ENCODE measurements around the gene GRIP1.

The GRIP1 gene

GRCh38 chr12:66539431-66539830 lies 139.4 kb downstream of the GRIP1 start:
- Histone ChIP-seq H3K4me2 (ENCODE audit: low read length) (no peak overlapping the region), H3K27me3 (ENCODE audit: control insufficient read depth, low read length) (no peaks in the 10 kb centered on the region), H3K9me3 (ENCODE audit: control insufficient read depth, insufficient read depth, low read length) (no peaks in the 10 kb centered on the region), H3K4me1 (ENCODE audit: control insufficient read depth, low read length) (peaks cover 19% of the 10 kb centered on the region), H3K9me2 (replicated peaks; ENCODE audit: control insufficient read depth, low read length) (no peaks in the 10 kb centered on the region), H3K79me2 (ENCODE audit: control insufficient read depth, low read length) (no peaks in the 10 kb centered on the region), H3K36me3 (ENCODE audit: control insufficient read depth, low read length) (0 out of 2 replicates have a peak, but pooled peaks cover 3% of the 10 kb centered on the region), H4K20me1 (ENCODE audit: control insufficient read depth, insufficient read depth, low read depth, low read length) (no peaks in the 10 kb centered on the region), H3K27ac (ENCODE audit: low read depth, low read length) (no peak overlapping the region), H3K4me3 (ENCODE audit: low read length) (no peak overlapping the region), H3F3A (ENCODE audit: control insufficient read depth, insufficient read depth) (peaks cover 4% of the 10 kb centered on the region; the same call in 1 of the 2 replicates)
- TF ChIP-seq, protein P1, sequence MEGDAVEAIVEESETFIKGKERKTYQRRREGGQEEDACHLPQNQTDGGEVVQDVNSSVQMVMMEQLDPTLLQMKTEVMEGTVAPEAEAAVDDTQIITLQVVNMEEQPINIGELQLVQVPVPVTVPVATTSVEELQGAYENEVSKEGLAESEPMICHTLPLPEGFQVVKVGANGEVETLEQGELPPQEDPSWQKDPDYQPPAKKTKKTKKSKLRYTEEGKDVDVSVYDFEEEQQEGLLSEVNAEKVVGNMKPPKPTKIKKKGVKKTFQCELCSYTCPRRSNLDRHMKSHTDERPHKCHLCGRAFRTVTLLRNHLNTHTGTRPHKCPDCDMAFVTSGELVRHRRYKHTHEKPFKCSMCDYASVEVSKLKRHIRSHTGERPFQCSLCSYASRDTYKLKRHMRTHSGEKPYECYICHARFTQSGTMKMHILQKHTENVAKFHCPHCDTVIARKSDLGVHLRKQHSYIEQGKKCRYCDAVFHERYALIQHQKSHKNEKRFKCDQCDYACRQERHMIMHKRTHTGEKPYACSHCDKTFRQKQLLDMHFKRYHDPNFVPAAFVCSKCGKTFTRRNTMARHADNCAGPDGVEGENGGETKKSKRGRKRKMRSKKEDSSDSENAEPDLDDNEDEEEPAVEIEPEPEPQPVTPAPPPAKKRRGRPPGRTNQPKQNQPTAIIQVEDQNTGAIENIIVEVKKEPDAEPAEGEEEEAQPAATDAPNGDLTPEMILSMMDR (IDR thresholded peaks at IDR 0.05; ENCODE audit: low read depth, low read length, poor library complexity, severe bottlenecking): no peak

GRCh38 chr12:66538970-66539369 lies 139.9 kb downstream of the GRIP1 start:
- Histone ChIP-seq H3F3A (ENCODE audit: control insufficient read depth, insufficient read depth) (peaks cover 7% of the 10 kb centered on the region; the same call in 1 of the 2 replicates), H3K4me1 (ENCODE audit: control insufficient read depth, low read length) (peaks cover 24% of the 10 kb centered on the region), H3K79me2 (ENCODE audit: control insufficient read depth, low read length) (no peaks in the 10 kb centered on the region), H3K36me3 (ENCODE audit: control insufficient read depth, low read length) (0 out of 2 replicates have a peak, but pooled peaks cover 3% of the 10 kb centered on the region), H3K4me2 (ENCODE audit: low read length) (no peak overlapping the region), H3K27me3 (ENCODE audit: control insufficient read depth, low read length) (no peaks in the 10 kb centered on the region), H3K9me3 (ENCODE audit: control insufficient read depth, insufficient read depth, low read length) (no peaks in the 10 kb centered on the region), H3K4me3 (ENCODE audit: low read length) (no peak overlapping the region), H3K9me2 (replicated peaks; ENCODE audit: control insufficient read depth, low read length) (no peaks in the 10 kb centered on the region), H4K20me1 (ENCODE audit: control insufficient read depth, insufficient read depth, low read depth, low read length) (no peaks in the 10 kb centered on the region), H3K27ac (ENCODE audit: low read depth, low read length) (no peak overlapping the region)
- no peak for TF ChIP-seq EZH2phosphoT487 (IDR thresholded peaks at IDR 0.05; ENCODE audit: borderline replicate concordance, low read length)
- TF ChIP-seq, protein P1 (IDR thresholded peaks at IDR 0.05; ENCODE audit: low read depth, low read length, poor library complexity, severe bottlenecking): no peak

DNA sequence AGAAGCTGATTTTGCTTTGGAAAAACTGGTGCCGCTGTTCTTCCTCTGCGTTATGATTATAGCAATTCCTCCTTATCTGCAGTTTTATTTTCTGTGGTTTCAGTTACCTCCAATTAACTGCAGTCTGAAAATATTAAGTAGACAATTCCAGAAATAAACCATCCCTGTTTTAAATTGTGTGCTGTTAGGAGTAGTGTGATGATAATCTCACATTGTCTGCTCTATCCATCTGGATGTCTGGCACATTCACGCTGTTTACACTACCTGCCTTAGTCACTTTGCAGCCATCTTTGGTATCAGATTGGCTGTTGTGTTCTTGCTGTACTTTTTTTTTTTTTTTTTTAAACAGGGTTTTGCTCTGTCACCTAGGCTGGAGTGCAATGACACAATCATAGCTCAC lies 141.0 kb downstream of the GRIP1 start:
- Histone ChIP-seq H3K4me2 (ENCODE audit: low read length) (no peak overlapping the region), H3K9me2 (replicated peaks; ENCODE audit: control insufficient read depth, low read length) (no peaks in the 10 kb centered on the region), H3K4me1 (ENCODE audit: control insufficient read depth, low read length) (peaks cover 32% of the 10 kb centered on the region), H3K79me2 (ENCODE audit: control insufficient read depth, low read length) (no peaks in the 10 kb centered on the region), H3F3A (ENCODE audit: control insufficient read depth, insufficient read depth) (peaks cover 8% of the 10 kb centered on the region; the same call in 1 of the 2 replicates), H4K20me1 (ENCODE audit: control insufficient read depth, insufficient read depth, low read depth, low read length) (no peaks in the 10 kb centered on the region), H3K9me3 (ENCODE audit: control insufficient read depth, insufficient read depth, low read length) (no peaks in the 10 kb centered on the region), H3K27me3 (ENCODE audit: control insufficient read depth, low read length) (no peaks in the 10 kb centered on the region), H3K36me3 (ENCODE audit: control insufficient read depth, low read length) (0 out of 2 replicates have a peak, but pooled peaks cover 3% of the 10 kb centered on the region), H3K4me3 (ENCODE audit: low read length) (no peak overlapping the region), H3K27ac (ENCODE audit: low read depth, low read length) (no peak overlapping the region)
- TF ChIP-seq EZH2phosphoT487 (IDR thresholded peaks at IDR 0.05; ENCODE audit: borderline replicate concordance, low read length): no peak
- TF ChIP-seq, protein P1 (IDR thresholded peaks at IDR 0.05; ENCODE audit: low read depth, low read length, poor library complexity, severe bottlenecking): no peak
